GM20000 (cell line): ENCODE results near the gene SSR2.

Experiments
- DNase-seq: peaks from one replicate; pipeline ENCODE4 v3.0.0; 2012; ENCODE audit warnings: low spot score
- TF ChIP-seq, protein P1 (sequence below): IDR thresholded peaks from 2 replicates; pipeline ENCODE4 v1.5.1; 2012; ENCODE audit warnings: mild to moderate bottlenecking, control low read depth; ENCODE audit errors: extremely low read depth, missing control alignments

SSR2 gene

DNA sequence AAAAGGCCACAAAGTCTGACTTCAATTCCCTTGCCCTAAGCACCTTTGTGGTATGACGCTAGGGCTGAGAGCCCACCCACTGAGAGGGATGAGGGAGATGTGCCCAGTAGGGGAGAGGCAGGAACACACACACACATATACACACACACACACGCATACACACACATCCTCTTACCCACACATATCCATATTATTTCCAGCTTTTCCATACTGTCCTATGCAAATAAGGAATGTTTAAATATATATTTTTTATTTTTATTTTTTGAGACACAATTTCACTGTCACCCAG, 43.2 kb upstream of the SSR2 start:
- DNase-seq: no peak
- TF ChIP-seq, protein P1, sequence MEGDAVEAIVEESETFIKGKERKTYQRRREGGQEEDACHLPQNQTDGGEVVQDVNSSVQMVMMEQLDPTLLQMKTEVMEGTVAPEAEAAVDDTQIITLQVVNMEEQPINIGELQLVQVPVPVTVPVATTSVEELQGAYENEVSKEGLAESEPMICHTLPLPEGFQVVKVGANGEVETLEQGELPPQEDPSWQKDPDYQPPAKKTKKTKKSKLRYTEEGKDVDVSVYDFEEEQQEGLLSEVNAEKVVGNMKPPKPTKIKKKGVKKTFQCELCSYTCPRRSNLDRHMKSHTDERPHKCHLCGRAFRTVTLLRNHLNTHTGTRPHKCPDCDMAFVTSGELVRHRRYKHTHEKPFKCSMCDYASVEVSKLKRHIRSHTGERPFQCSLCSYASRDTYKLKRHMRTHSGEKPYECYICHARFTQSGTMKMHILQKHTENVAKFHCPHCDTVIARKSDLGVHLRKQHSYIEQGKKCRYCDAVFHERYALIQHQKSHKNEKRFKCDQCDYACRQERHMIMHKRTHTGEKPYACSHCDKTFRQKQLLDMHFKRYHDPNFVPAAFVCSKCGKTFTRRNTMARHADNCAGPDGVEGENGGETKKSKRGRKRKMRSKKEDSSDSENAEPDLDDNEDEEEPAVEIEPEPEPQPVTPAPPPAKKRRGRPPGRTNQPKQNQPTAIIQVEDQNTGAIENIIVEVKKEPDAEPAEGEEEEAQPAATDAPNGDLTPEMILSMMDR: no peak

DNA sequence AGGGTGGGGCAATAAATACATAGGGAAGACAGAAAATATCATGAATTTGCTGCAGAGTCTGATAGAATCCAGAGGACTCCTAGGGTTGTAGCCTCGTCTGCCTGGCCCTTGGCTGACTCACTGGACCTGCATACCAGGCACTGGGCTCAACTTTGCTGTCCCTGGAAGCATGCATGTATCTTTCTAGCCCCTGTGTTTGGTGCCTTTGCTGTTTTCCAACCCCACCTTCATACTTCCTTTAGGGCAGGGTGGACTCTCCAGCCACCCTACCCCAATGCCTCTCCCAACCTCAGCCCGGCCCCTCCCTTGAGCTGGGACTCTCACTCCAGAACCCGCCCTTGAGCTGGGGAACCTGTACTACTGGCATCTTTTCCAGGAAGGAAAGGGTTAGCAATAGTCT, 41.4 kb upstream of the SSR2 start:
- TF ChIP-seq, protein P1: no peak
- no peak for DNase-seq

DNA sequence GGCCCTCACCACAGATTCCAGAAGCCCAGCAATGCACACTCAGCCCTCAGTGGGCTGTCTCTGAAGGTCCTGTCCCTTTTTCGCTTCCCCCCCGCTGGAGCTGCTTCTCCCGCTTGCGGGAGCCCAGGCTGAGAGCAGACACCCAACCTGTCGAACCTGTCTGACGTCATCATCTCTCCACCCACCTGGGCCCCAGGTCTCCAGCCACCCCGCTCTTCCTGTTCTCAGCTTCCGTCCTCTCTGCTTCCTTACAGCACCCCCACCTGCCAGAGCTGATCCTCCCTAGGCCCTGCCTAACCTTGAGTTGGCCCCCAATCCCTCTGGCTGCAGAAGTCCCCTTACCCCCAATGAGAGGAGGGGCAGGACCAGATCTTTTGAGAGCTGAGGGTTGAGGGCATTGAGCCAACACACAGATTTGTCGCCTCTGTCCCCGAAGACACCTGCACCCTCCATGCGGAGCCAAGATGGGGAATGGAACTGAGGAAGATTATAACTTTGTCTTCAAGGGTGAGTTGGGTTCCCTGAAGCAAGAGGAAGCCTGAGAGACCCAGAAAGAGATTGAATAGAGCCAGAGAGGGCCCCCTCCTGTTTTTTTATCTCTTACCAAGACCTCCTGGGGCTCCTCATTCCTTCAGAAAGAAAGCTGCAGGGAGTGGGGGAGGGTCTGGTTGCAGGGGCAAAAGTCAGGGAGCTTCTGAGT, 40.3 kb upstream of the SSR2 start, which contains the start of gene RAB25:
Gene RAB25 (plus strand): TSS at position 224 of the 700 bp plus-strand sequence. CDS start 241 bp downstream, at position 465.
- DNase-seq: no peak

DNA sequence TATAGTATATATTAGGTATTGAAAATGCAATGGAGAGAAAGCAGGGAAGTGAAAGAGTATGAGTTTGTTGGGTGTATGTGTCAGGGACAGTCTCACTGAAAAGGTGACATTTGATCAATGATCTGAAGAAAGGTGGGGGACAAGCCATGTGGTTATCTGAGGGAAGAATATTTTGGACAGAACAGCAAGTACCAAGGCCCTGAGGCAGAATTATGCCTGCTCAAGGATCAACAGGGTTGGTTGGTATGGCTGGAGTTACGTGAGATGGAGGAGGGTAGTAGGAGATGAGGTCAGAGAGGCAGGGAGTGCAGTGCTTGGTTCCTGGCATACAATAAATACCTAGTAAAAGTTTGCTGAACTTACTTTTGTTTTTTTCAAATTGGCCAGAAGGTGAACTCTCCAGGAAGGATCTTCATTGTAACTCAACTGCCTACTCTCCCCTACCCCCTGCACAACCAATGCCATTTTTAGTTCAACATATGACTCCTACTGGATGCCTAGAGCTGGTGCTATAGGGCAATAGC, 35.6 kb upstream of the SSR2 start:
- no peak for DNase-seq
- TF ChIP-seq, protein P1: no peak

More for the DNA sequence above, 40.3 kb upstream of the SSR2 start, which contains the start of gene RAB25:
- TF ChIP-seq, protein P1: no peak

DNA sequence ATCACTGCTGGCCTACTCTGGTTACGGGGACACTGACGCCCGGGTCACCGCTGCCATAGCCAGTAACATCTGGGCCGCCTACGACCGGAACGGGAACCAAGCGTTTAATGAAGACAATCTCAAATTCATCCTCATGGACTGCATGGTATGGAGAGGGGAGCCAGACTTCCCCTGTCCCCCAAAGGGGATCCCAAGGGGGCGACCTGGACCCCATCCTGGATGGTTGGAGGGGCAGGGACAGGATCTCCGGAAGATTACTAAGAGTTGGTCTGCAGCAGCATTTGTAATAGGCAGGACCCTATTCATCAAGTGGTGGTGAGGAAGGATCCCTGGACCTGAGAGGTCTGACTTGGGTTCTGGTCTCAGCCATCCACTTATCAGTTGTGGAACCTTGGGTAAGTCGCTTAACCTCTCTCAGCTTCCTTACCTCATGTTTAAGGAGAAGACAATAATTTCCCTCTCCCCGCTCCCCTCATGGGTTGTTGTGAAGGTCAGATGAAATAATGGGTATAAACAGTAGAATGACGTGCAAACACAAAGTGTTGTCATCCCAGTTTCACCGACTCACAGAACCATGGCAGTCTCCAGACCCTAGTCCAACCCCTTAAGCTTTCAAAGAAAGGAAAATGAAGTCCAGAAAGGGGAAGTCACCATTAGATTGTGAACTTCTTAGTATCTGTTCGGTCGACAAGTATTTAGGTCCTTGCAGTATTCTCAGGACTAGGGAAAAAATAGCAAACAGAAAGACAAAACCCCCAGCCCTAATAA, 34.7 kb upstream of the SSR2 start:
- TF ChIP-seq, protein P1: no peak
- DNase-seq: no peak

DNA sequence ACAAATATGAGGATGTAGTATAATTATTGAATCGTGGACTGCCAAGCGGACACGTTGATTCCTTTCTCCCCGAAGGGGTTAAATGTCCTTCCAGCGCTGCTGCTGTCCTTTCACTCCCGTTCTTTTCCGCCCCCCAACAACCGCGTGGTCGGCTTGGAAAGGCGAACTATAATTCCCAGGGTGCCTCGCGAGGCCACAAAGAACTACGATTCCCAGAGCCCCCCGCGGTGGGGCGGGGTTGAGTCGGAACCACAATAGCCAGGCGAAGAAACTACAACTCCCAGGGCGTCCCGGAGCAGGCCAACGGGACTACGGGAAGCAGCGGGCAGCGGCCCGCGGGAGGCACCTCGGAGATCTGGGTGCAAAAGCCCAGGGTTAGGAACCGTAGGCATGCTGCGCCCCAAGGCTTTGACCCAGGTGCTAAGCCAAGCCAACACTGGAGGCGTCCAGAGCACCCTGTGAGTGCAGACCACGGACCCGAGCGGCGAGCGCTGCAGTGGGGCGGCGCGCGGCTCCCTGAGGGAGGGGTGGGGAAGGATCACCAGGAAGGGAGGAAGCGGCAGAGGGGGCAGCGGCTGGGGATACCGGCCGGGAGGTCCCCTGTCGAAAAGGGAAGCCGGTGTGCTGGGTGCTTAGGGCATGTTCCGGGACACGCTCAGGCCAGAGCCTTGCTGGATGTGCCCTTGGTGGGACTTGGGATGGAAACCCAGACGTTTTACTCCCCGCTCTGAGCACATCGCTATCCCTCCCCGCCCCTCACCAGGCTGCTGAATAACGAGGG, 33.9 kb upstream of the SSR2 start, which contains the start of gene LAMTOR2:
Gene LAMTOR2 (plus strand): TSS at position 283 of the 781 bp plus-strand sequence. CDS start 108 bp downstream, at position 391.
- peak; percentile 95 for DNase-seq
- TF ChIP-seq, protein P1: no peak
